GM19372 (cell line): ENCODE data around the gene SLC26A9.
"Not testable (repeated sequence)": the region's sequence is repeated elsewhere in the genome, so short reads cannot be mapped to it uniquely, and the experiment has no call there.

Experiments used
- ATAC-seq: cut with Tn5 transposase; IDR thresholded peaks from one replicate; pipeline ENCODE4 v1.9.1; 2021; ENCODE audit warnings: mild to moderate bottlenecking, low read depth, moderate library complexity; ENCODE audit not compliant: unreplicated experiment

Gene SLC26A9

DNA sequence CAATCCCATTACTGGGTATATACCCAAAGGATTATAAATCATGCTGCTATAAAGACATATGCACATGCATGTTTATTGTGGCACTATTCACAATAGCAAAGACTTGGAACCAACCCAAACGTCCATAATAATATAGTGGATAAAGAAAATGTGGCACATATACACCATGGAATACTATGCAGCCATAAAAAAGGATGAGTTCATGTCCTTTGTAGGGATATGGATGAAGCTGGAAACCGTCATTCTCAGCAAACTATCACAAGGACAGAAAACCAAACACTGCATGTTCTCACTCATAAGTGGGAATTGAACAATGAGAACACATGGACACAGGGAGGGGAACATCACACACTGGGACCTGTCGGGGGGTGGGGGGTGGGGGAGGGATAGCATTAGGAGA, 38.2 kb downstream of the SLC26A9 start:
- ATAC-seq, result not testable (repeated sequence)

DNA sequence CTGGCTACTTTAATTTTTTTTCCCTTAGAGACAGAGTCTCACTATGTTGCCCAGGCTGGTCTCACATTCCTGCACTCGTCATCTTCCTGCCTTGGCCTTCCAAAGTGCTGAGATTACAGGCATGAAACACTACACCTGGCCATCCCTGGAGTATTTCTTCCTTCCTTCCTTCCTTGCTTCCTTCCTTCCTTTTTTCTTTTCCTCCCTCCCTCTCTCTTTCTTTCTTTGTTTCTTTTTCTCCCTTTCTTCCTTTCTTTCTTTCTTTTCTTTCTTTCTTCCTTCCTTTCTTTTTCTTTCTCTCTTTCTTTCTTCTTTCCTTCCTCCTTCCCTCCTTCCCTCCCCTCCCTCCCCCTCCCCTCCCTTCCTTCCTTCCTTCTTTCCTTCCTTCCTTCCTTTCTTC, 46.9 kb downstream of the SLC26A9 start:
- ATAC-seq, result no peak

DNA sequence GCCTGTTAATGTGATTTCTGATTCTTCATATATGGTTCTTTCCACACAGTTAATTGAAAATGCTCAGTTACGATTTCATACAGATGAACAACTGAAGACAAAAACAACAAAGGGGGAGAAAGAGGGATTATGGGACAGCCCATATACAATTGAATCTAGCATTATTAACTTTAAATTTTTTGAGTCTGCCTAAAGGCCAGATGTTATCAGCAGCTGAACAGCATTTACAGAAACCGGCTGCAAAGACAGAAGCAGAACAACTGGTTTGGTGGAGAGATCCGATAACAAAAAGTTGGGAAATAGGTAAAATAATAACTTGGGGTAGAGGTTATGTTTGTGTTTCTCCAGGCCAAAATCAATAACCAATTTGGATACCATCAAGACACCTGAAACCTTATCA, 49.1 kb downstream of the SLC26A9 start:
- not testable (repeated sequence) for ATAC-seq

DNA sequence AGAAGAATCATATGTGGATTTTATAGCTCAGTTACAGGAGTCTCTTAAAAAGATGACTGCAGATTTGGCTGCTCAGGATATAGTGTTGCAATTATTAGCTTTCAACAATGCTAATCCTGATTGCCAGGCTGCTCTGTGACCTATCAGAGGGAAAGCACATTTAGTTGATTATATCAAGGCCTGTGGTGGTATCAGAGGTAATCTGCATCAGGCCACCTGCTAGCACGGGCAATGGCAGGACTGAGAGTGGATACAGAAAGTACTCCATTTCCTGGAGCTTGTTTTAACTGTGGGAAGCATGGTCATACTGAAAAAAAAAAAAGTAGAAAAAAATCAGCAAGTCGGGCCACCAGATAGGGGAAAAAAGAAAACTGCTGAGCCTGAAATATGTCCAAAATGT, 51.1 kb downstream of the SLC26A9 start:
- not testable (repeated sequence) for ATAC-seq

DNA sequence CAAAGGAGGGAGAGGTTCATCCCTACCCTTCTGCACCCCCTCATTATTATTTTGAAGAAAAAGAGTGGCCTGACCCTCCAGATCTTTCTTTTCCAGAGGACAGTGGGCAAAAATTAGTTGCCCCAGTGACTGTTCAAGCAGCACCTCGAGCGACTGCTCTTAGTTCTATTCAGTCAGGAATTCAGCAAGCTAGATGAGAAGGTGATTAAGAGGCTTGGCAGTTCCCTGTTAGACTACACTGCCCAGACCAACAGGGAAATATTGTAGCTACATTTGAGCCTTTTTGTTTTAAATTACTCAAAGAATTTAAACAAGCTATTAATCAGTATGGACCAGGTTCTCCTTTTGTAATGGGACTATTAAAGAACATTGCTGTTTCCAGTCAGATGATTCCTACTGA, 51.8 kb downstream of the SLC26A9 start:
- ATAC-seq, result not testable (repeated sequence)

DNA sequence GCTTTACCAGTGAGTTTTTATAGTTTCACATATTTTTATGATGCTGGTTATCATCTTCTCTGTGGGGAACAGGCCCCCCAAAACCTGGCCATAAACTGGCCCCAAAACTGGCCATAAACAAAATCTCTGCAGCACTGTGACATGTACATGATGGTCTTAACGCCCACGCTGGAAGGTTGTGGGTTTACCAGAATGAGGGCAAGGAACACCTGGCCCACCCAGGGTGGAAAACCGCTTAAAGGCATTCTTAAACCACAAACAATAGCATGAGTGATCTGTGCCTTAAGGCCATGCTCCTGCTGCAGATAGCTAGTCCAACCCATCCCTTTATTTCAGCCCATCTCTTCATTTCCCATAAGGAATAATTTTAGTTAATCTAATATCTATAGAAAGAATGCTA, 52.6 kb downstream of the SLC26A9 start:
- ATAC-seq, result not testable (repeated sequence)

DNA sequence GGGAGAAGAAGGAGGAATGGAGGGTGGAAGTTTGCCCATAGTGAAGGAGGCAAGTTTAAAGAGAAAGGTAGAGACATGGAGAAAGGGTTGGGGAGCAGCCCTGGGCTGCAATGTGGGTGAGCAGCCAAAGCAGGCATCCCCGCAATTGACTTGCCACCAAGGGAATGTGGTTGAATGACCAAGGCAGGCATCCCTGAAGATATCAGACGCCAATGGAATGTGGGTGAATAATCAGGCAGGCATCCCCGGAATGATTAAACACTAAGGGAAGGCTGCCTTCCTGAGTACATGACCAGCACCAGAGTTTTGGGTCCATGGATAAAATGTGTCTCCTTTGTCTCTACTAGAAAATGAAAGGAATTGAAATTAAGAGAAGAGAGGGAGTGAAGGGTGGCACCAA, 53.5 kb downstream of the SLC26A9 start:
- ATAC-seq, result not testable (repeated sequence)

DNA sequence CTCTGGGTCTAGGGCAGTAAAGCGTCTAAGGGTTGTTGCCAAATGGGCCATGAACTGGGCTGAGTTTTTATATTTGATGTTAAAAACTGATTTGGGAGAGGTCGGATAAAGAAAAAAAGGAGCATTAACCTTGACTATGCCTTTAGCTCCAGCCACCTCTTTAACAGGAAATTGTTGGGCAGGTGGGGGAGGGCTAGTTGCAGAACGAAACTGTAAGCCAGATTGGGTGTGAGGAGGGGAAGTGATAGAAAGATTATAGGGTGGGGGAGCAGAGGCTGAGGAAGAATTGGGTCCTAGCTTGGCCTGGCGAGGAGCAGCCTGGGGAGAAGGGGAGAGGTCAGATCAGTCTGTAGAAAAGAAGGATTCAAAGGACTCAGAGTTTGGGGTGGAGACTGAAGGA, 54.2 kb downstream of the SLC26A9 start:
- ATAC-seq, result not testable (repeated sequence)

DNA sequence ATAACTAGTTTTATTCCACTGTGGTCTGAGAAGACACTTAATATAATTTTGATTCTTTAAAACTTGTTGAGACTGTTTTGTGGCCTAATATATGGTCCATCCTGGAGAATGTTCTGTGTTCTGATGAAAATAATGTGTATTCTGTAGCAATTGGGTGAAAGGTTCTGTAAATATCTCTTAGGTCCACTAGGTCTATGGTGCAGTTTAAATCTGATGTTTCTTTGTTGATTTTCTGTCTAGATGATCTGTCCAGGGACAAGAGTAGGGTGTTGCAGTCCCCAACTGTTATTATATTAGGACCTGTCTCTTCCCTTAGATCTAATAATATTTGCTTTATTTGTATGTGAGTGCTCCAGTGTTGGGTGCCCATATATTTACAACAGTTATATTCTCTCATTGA, 59.5 kb downstream of the SLC26A9 start:
- no peak for ATAC-seq

DNA sequence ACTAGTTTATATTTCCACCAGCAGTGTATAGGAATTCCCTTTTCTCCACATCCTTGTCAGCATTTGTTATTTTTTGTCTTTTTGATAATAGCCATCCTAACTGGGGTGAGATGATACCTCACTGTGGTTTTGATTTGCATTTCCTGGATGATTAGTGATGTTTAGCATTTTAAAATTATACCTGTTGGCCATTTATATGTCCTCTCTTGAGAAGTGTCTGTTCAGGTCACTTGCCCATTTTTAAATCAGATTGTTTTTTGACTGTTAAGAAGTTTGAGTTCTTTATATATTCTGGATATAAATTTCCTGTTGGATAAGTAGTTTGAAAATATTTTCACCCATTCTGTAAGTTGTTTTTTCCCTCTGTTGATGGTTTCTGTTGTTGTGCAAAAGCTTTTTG, 62.3 kb downstream of the SLC26A9 start:
- no peak for ATAC-seq

DNA sequence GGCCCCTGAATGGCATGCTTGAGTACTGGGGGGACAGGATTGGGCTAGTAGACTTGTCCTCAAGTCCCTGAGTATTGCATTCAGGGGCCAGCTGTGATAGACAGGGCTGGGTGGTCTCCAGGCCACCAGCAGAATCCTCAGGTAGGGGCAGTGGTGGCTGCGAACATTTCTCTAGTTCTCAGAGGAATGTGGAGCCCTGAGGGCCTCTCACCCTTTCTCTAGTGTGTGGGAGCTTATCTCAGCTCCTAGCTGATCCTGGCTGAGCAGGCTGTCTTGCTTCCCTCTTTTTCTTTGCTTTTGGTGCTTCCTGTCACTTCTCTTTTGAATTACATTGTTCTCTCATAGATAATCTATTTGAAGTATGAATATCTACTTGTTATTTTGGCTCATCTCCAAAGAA, 63.3 kb downstream of the SLC26A9 start:
- no peak for ATAC-seq

DNA sequence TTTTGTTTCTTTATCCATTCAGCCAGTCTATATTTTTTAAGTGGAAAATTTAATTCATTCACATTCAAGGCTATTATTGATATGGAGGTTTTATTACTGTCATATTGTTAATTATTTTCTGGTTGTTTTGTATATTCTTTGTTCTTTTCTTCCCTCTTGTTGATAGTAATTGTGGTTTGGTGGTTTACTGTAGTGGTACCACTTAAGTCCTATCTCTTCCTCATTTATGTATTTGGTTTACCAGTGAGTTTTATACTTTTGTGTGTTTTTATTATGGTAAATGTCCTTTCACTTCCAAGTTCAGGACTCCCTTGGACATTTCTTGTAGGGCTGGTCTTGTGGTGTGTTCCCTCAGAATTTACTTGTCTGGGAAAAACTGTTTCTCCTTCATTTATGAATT, 65.2 kb downstream of the SLC26A9 start:
- ATAC-seq, result no peak

DNA sequence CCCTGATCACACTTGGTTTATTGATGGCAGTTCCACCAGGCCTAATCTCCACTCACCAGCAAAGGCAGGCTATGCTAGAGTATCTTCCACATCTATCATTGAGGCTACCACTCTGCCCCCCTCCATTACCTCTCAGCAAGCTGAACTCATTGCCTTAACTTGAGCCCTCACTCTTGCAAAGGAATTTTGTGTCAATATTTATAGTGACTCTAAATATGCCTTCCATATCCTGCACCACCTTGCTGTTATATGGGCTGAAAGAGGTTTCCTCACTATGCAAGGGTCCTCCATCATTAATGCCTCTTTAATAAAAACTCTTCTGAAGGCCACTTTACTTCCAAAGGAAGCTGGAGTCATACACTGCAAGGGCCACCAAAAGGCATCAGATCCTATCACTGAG, 70.1 kb downstream of the SLC26A9 start:
- ATAC-seq, result not testable (repeated sequence)

DNA sequence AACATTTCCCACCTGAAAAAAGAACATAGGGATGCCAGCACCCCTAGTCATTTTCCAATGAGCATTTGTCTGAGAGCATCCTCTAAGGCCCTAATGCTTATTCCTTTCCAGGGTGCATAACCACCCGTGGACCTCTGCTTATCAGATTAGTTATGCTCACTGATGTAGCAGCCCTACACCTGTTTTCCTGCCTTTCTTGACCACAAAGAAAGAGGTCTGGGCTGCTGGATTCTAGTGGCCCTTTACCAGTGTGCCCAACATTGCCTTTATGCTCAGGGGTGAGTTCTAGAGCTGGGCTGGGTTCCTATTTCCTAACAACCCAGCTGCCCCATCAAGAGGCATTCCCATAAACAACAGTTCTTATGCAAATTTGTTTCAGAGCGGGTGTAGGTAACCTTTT, 73.0 kb downstream of the SLC26A9 start:
- no peak for ATAC-seq
